DND-41 (cell line): ENCODE results near the gene CPLX1.

Experiments used
- ATAC-seq: fragments of 200-7000 bp; cut with Tn5 transposase; 3 replicates; pipeline ENCODE4 v1.9.1; 2021; ENCODE audit warnings: low read depth; ENCODE audit not compliant: insufficient read depth
- DNase-seq: peaks from one replicate; pipeline ENCODE4 v3.0.0-alpha.2; 2020
- H2AFZ ChIP-seq: 2 replicates; pipeline ENCODE4 v1.6.0; 2012; ENCODE audit warnings: low read depth, low read length
- H3K27ac ChIP-seq: 2 replicates; pipeline ENCODE4 v1.5.1; 2012; ENCODE audit warnings: low read length, inconsistent platforms
- H3K27me3 ChIP-seq: fragments of 200-600 bp; sonication (generic); 2 replicates; pipeline ENCODE4 v1.6.0; 2012; ENCODE audit warnings: low read length, mild to moderate bottlenecking, inconsistent platforms; ENCODE audit not compliant: insufficient read depth, poor library complexity
- H3K36me3 ChIP-seq: 2 replicates; pipeline ENCODE4 v1.5.1; 2012; ENCODE audit warnings: low read length, inconsistent platforms; ENCODE audit not compliant: insufficient read depth
- H3K4me1 ChIP-seq: 2 replicates; pipeline ENCODE4 v1.5.1; 2012; ENCODE audit warnings: mild to moderate bottlenecking, low read length; ENCODE audit not compliant: insufficient read depth
- H3K4me2 ChIP-seq: 2 replicates; pipeline ENCODE4 v1.6.0; 2012; ENCODE audit warnings: mild to moderate bottlenecking, moderate library complexity, low read length, inconsistent platforms; ENCODE audit not compliant: insufficient read depth
- H3K4me3 ChIP-seq, 2 experiments: fragments of 200-600 bp in 1 of 2; shearing (Covaris generic) in 1 of 2; 2 replicates each; pipeline ENCODE4 v1.5.1; 2012 to 2016; ENCODE audit warnings: inconsistent platforms in 2 of 2, low read length in 2 of 2, mild to moderate bottlenecking in 2 of 2, low read depth in 1 of 2, moderate library complexity in 1 of 2
- H3K79me2 ChIP-seq: 2 replicates; pipeline ENCODE4 v1.6.0; 2012; ENCODE audit warnings: low read length, inconsistent platforms; ENCODE audit not compliant: insufficient read depth
- H3K9ac ChIP-seq: 2 replicates; pipeline ENCODE4 v1.6.0; 2012; ENCODE audit warnings: low read depth, mild to moderate bottlenecking, inconsistent platforms, low read length, moderate library complexity
- H3K9me3 ChIP-seq: 2 replicates; pipeline ENCODE4 v1.5.1; 2012; ENCODE audit warnings: low read length, moderate library complexity, mild to moderate bottlenecking, inconsistent platforms; ENCODE audit not compliant: insufficient read depth, severe bottlenecking
- H4K20me1 ChIP-seq: 2 replicates; pipeline ENCODE4 v1.6.0; 2012; ENCODE audit warnings: low read length; ENCODE audit not compliant: insufficient read depth
- EZH2 ChIP-seq: IDR thresholded peaks from 3 replicates; pipeline ENCODE4 v1.6.1; 2012; ENCODE audit warnings: borderline replicate concordance, low read depth, mild to moderate bottlenecking, moderate library complexity, low read length, inconsistent platforms; ENCODE audit not compliant: severe bottlenecking
- TF ChIP-seq, protein P1 (sequence below): IDR thresholded peaks from 2 replicates; pipeline ENCODE4 v1.5.1; 2012; ENCODE audit warnings: borderline replicate concordance, low read length, moderate library complexity, mild to moderate bottlenecking; ENCODE audit not compliant: poor library complexity, severe bottlenecking; ENCODE audit errors: extremely low read depth

CPLX1 gene

DNA sequence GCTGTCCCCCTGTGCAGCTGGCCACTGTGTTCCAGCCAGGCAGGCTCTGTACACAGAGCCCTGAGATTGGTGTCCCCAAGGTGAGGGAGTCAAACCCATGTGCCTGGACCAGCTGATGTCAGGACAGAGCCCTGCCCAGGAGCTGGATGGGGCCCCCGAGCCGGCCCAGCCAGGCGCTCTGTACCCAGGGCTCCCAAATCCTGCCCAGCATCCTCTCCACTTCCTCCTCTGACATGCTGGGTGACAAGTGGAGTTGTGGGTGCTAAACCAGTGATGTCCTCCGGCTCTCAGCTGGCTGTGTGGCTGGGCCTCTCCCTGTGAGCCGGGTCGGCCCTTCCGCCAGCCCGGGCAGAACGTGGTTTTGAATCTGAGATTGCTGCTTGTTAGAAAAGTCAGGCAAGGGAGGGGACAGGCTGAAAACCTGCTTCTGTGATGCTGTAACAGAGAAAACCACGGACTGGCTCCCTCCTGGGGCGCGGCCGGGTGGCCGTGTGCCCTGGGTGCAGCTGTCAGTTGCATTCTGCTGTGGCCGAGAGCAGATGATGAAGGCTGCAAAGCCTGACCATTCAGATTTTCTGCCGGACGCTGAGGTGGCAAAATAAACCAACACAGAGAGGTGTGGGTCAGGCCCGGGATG is 7.9 kb upstream of the CPLX1 start:
- Histone ChIP-seq H3K79me2 (no peaks in the 10 kb centered on the region), H3K27ac (no peak overlapping the region), H3K36me3 (no peaks in the 10 kb centered on the region), H2AFZ (no peak overlapping the region), H3K4me2 (no peak overlapping the region), H3K27me3 (no peaks in the 10 kb centered on the region), H3K4me3 (no peak overlapping the region), H3K9me3 (peaks cover 16% of the 10 kb centered on the region), H3K9ac (no peak overlapping the region), H3K4me1 (no peaks in the 10 kb centered on the region), H4K20me1 (no peaks in the 10 kb centered on the region)
- ATAC-seq (no peak), DNase-seq (no peak)
- TF ChIP-seq, protein P1, sequence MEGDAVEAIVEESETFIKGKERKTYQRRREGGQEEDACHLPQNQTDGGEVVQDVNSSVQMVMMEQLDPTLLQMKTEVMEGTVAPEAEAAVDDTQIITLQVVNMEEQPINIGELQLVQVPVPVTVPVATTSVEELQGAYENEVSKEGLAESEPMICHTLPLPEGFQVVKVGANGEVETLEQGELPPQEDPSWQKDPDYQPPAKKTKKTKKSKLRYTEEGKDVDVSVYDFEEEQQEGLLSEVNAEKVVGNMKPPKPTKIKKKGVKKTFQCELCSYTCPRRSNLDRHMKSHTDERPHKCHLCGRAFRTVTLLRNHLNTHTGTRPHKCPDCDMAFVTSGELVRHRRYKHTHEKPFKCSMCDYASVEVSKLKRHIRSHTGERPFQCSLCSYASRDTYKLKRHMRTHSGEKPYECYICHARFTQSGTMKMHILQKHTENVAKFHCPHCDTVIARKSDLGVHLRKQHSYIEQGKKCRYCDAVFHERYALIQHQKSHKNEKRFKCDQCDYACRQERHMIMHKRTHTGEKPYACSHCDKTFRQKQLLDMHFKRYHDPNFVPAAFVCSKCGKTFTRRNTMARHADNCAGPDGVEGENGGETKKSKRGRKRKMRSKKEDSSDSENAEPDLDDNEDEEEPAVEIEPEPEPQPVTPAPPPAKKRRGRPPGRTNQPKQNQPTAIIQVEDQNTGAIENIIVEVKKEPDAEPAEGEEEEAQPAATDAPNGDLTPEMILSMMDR: no peak
- TF ChIP-seq EZH2: no peak

DNA sequence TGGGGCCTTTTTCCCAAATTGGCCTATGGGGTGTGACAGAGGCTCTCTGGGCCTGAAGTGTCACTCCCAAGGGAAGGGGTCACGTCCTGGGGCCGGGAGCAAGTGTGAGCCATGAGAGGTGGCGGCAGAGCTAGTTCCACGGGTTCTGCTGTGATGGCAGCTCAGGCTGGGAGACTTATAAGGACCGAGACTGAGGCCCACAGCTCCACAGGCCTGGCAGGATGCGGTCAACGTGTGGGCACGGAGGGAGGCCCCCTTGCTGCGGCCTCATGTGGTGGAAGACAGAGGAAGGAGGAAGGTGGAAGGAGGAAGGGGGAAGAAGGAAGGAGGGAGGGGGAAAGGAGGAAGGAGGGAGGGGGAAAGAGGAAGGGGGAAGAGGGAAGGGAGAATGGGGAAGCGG is 7.2 kb upstream of the CPLX1 start:
- ATAC-seq: no peak
- H3K4me1 ChIP-seq: no peaks in the 10 kb centered on the region
- H3K9ac ChIP-seq: no peak overlapping the region
- no peak overlapping the region for H3K27ac ChIP-seq
- no peaks in the 10 kb centered on the region for H4K20me1 ChIP-seq
- no peaks in the 10 kb centered on the region for H3K36me3 ChIP-seq
- H3K4me3 ChIP-seq: no peak overlapping the region
- no peaks in the 10 kb centered on the region for H3K79me2 ChIP-seq
- DNase-seq: no peak
- no peak overlapping the region for H2AFZ ChIP-seq
- TF ChIP-seq, protein P1: no peak
- no peak for TF ChIP-seq EZH2
- peaks cover 9% of the 10 kb centered on the region for H3K9me3 ChIP-seq
- no peaks in the 10 kb centered on the region for H3K27me3 ChIP-seq
- no peak overlapping the region for H3K4me2 ChIP-seq

DNA sequence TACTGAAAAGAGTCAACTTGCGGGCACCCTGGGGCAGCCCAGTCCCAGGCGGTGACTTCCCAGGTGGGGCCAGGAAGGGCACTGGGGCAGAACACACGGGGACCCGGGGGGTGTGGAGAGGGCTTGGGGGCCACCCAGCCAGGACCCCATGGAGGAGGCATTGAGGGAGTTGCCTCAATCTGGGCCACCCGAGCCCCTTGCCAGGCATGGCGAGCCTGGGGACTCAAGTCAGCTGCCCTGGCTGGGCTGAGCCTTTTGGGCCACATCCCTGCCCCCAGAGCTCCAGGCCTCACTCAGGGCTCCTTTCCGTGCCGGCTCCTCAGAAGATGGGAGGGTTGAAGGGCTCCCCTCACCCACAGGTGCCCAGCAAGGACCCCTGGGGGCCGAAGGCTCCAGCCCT is 6.6 kb upstream of the CPLX1 start:
- Histone ChIP-seq H3K27me3 (no peaks in the 10 kb centered on the region), H3K4me3 (no peak overlapping the region), H3K27ac (no peak overlapping the region), H3K9me3 (peaks cover 3% of the 10 kb centered on the region), H3K36me3 (no peaks in the 10 kb centered on the region), H3K4me1 (no peaks in the 10 kb centered on the region), H2AFZ (no peak overlapping the region), H3K79me2 (no peaks in the 10 kb centered on the region), H3K9ac (no peak overlapping the region), H3K4me2 (no peak overlapping the region), H4K20me1 (no peaks in the 10 kb centered on the region)
- DNase-seq (no peak), ATAC-seq (no peak)
- TF ChIP-seq, protein P1: no peak
- no peak for TF ChIP-seq EZH2

DNA sequence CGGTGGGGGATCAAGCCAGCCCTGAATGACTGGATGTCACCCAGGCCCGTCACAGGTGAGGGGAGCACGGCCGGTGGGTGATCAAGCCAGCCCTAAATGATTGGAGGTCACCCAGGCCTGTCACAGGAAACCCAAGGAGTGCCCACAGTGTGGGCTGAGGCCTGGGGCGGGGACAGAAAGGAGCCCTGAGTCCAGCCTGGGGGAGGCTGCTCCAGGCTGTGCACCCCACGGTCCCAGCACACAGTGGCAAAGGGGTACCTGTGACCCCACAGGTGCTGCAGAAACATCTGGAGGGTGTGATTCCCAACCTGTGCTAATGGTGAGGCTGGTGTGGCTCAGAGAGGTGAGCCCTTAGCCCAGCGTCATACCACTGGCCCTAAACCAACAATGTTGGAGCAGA is 6.2 kb upstream of the CPLX1 start:
- Histone ChIP-seq H3K36me3 (no peaks in the 10 kb centered on the region), H3K4me1 (no peaks in the 10 kb centered on the region), H3K27me3 (no peaks in the 10 kb centered on the region), H3K27ac (no peak overlapping the region), H3K4me3 (no peak overlapping the region), H4K20me1 (no peaks in the 10 kb centered on the region), H2AFZ (no peak overlapping the region), H3K4me2 (no peak overlapping the region), H3K9ac (no peak overlapping the region), H3K79me2 (no peaks in the 10 kb centered on the region), H3K9me3 (peaks cover 2% of the 10 kb centered on the region)
- ATAC-seq (no peak), DNase-seq (no peak)
- TF ChIP-seq, protein P1: no peak
